Measurements from ENCODE around the gene RAP2B. TPM values are rescaled to one million over a fixed set of nuclear protein-coding genes. Genes with fewer than 3 reads are reported as not detected.
"Not testable (repeated sequence)": the region's sequence is repeated elsewhere in the genome, so short reads cannot be mapped to it uniquely, and the experiment has no call there.

RAP2B gene
- total RNA-seq, 2 experiments from 2014 or later, result 10.4 TPM

DNA sequence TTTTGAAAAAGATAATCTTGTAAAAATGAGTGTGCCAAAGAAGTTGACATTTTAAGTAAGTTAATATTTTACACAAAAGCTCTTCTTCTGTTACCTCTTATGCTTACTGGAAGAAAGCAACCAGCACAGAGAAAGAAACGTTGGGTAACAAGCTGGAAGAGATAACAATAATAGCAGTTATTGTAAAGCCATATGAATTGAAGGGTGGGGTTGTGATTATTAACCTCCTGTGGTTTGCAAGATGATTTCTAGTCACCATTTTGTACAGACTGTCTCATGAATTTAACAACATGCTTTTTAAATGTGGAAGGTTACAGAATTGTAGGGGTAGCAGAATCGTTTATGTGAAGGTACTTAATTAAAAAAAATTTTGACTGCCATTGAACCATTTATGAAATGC, 9.2 kb downstream of the RAP2B start:
- DNase-seq (no peak), ATAC-seq (no peak)
- Mint-ChIP-seq H3K9me3 (ENCODE audit: low read depth) (no peaks in the 10 kb centered on the region), H3K4me3 (no peak overlapping the region), H3K27ac (no peak overlapping the region), H3K4me1 (peaks cover 21% of the 10 kb centered on the region), H3K27me3 (no peaks in the 10 kb centered on the region), H3K36me3 (ENCODE audit: low read depth) (peaks cover 9% of the 10 kb centered on the region)
- ChIA-PET CTCF (interaction anchor here (2.0 kb wide), 1 partner anchor 128 kb away, joined by 9 read pairs; no protein-coding TSS in a partner anchor), POLR2A (no interaction called here)
- intact Hi-C loops (cut with DNase I, micrococcal nuclease), result no loop called here

DNA sequence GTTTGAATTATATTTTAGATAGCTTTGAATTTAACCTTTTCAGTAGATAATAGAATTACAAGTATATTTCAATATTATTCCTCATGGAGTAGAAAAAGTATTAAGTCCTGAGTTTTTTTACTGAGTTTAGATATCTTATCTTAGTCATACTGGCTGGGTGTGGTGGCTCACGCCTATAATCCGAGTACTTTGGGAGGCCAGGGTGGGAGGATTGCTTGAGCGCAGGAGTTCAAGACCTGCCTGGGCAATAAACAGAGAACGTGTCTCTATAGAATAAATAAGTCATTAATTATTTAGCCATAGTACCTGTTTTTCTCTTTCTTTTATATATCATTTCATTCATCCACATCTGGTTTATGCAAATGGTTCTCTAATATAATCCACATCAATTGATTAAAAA, 9.9 kb downstream of the RAP2B start:
- H3K9me3 Mint-ChIP-seq (ENCODE audit: low read depth), result no peaks in the 10 kb centered on the region
- H3K27me3 Mint-ChIP-seq, result no peaks in the 10 kb centered on the region
- no peak for DNase-seq
- ChIA-PET POLR2A (no interaction called here), CTCF (interaction anchor here (2.0 to 3.2 kb wide), 2 partner anchors 11 to 129 kb away, joined by 9 to 12 read pairs; no protein-coding TSS in a partner anchor)
- no peak for ATAC-seq
- intact Hi-C loops (cut with DNase I, micrococcal nuclease), result no loop called here
- no peak overlapping the region for H3K27ac Mint-ChIP-seq
- peaks cover 15% of the 10 kb centered on the region for H3K4me1 Mint-ChIP-seq
- H3K4me3 Mint-ChIP-seq, result no peak overlapping the region
- peaks cover 6% of the 10 kb centered on the region for H3K36me3 Mint-ChIP-seq (ENCODE audit: low read depth)

DNA sequence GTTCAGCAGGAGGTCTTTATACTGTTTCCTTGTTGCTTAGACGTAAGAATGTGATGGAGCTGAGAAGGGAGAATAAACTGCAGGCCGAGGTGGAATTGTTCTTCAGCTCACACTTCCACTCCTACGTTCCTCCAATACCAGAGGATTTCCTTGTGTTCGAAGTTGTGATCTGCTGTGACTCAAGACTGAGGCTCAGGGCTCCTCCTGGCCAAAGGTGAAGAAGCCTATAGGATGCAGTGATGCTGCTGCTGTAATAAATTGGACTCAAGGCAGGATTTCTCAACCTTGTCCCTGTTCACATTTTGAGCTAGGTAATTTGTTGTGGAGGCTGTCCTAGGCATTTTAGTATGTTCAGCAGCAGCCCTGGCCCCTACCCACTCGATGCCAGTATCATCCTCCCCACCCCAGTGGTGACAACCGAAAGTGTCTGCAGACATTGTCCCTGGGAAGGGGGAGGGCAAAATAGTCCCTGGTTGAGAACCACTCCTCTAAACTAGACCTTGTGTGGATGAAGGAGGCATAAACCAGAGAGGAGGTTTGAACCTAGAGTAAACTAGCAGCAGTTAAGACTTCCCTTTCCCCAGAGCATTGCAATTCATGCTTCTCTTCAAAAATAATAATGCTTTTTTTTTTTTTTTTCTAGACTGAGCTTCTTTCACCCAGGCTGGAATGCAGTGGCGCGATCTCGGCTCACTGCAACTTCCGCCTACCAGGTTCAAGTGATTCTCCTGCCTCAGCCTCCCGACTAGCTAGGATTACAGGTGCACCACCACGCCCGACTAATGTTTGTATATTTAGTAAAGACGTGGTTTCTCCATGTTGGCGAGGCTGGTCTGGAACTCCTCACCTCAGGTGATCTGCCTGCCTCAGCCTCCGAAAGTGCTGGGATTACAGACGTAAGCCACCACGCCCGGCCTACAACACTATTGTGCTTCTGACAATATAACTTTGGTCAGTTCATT, 11.1 kb downstream of the RAP2B start:
- no peaks in the 10 kb centered on the region for H3K27me3 Mint-ChIP-seq
- no peaks in the 10 kb centered on the region for H3K9me3 Mint-ChIP-seq (ENCODE audit: low read depth)
- POLR2A ChIA-PET, result no interaction called here
- H3K36me3 Mint-ChIP-seq (ENCODE audit: low read depth), result peaks cover 6% of the 10 kb centered on the region
- H3K4me3 Mint-ChIP-seq, result no peak overlapping the region
- CTCF ChIA-PET, result interaction anchor here (0.7 to 3.2 kb wide), 2 partner anchors 10 to 208 kb away, joined by 3 to 12 read pairs; no protein-coding TSS in a partner anchor
- H3K4me1 Mint-ChIP-seq, result peaks cover 6% of the 10 kb centered on the region
- no peak overlapping the region for H3K27ac Mint-ChIP-seq
- DNase-seq, result no peak
- intact Hi-C loops (cut with DNase I, micrococcal nuclease), result no loop called here
- ATAC-seq, result no peak

DNA sequence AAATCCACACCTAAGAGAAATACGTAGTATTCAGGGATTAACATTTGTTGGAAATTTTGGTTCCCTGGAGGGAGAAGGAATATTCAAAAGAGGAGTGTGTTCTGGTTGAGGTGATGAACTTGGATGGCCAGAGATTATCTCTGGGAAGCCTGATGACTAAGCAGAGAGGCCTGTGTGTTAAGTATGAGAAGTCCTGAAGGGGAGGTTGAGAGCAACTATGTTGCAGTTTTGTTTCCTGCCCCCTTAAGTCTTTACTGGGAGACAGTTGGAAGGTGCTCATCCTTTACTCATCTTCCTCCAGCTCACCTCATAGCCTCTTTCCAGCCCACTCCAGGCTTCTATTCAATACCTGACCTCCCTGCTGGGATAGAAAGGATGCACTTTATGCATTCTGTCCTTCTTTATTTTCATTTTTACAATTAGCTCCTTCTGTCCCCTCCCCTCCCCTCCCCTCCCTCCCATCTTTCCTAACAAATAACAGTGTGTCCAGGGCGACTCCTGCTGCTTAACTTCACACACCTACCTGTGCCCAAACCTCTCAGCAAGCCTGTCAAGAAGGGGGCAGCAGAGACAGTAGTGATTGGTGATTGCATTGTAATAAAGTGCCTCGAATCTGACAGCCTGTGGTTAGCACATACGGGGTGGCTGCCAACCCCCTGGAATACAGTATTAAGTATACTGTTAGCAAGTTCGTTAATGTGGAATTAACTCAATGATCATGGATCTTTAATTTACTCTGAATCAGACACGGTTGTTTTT, 11.9 kb downstream of the RAP2B start:
- no peaks in the 10 kb centered on the region for H3K9me3 Mint-ChIP-seq (ENCODE audit: low read depth)
- CTCF ChIA-PET, result interaction anchor here (3.2 kb wide), 1 partner anchor 9 kb away, joined by 12 read pairs; no protein-coding TSS in a partner anchor
- no peak overlapping the region for H3K4me3 Mint-ChIP-seq
- H3K27ac Mint-ChIP-seq, result no peak overlapping the region
- H3K27me3 Mint-ChIP-seq, result no peaks in the 10 kb centered on the region
- ATAC-seq, result no peak
- no peak for DNase-seq
- H3K4me1 Mint-ChIP-seq, result peaks cover 5% of the 10 kb centered on the region
- intact Hi-C loops (cut with DNase I, micrococcal nuclease), result no loop called here
- POLR2A ChIA-PET, result no interaction called here
- H3K36me3 Mint-ChIP-seq (ENCODE audit: low read depth), result peaks cover 6% of the 10 kb centered on the region

DNA sequence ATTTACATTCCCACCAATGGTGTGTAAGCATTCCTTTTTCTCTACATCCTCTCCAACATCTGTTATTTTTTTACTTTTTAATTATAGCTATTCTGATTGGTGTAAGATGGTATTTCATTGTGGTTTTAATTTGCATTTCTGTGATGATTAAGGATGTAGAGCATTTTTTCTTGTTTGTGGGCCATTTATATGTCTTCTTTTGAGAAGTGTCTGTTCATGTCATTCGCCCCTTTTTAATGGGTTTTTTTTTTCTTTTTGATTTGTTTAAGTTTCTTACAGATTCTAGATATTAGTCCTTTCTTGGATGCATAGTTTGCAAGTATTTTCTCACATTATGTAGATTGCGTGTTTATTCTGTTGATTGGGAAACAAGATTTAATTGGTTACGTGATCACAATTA, 14.2 kb downstream of the RAP2B start:
- ChIA-PET POLR2A (no interaction called here), CTCF (interaction anchor here (0.9 kb wide), 1 partner anchor 10 kb away, joined by 4 read pairs; no protein-coding TSS in a partner anchor)
- intact Hi-C loops (cut with DNase I, micrococcal nuclease), result no loop called here
- no peak for DNase-seq
- H3K36me3 Mint-ChIP-seq (ENCODE audit: low read depth), result peaks cover 5% of the 10 kb centered on the region
- H3K27me3 Mint-ChIP-seq, result no peaks in the 10 kb centered on the region
- peaks cover 1% of the 10 kb centered on the region for H3K4me1 Mint-ChIP-seq
- ATAC-seq, result no peak
- no peaks in the 10 kb centered on the region for H3K9me3 Mint-ChIP-seq (ENCODE audit: low read depth)
- no peak overlapping the region for H3K27ac Mint-ChIP-seq
- no peak overlapping the region for H3K4me3 Mint-ChIP-seq

DNA sequence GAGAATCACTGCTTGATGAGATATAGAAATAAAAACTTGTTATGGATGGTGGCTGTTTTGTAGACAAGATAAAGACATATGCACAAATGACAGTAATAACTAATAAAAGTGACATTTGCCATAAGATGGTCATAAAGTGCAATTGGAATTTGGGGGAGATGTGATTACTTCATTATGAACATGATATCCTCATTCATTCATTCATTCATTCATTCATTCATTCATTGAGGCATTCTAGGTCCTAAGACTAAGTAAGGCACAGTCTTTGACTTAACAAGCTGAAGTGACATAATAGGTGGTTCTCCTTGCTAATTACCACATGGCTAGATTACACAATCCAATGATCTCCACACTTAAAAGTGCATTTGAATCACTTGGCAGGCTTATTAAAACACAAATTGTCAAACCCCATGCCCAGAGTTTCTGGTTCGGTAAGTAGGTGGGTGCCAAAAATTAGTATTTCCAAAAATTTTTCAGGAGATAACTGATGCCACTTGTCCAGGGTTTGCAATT, 18.9 kb downstream of the RAP2B start:
- DNase-seq (no peak), ATAC-seq (no peak)
- Mint-ChIP-seq H3K9me3 (ENCODE audit: low read depth) (no peaks in the 10 kb centered on the region), H3K27me3 (no peaks in the 10 kb centered on the region), H3K4me3 (no peak overlapping the region), H3K27ac (no peak overlapping the region), H3K36me3 (ENCODE audit: low read depth) (peaks cover 5% of the 10 kb centered on the region), H3K4me1 (peaks cover 7% of the 10 kb centered on the region)
- CTCF ChIA-PET, result interaction anchor here (0.6 to 0.7 kb wide), 2 partner anchors 14 to 1911 kb away, joined by 3 read pairs; no protein-coding TSS in a partner anchor
- POLR2A ChIA-PET, result no interaction called here
- intact Hi-C loops (cut with DNase I, micrococcal nuclease), result no loop called here

DNA sequence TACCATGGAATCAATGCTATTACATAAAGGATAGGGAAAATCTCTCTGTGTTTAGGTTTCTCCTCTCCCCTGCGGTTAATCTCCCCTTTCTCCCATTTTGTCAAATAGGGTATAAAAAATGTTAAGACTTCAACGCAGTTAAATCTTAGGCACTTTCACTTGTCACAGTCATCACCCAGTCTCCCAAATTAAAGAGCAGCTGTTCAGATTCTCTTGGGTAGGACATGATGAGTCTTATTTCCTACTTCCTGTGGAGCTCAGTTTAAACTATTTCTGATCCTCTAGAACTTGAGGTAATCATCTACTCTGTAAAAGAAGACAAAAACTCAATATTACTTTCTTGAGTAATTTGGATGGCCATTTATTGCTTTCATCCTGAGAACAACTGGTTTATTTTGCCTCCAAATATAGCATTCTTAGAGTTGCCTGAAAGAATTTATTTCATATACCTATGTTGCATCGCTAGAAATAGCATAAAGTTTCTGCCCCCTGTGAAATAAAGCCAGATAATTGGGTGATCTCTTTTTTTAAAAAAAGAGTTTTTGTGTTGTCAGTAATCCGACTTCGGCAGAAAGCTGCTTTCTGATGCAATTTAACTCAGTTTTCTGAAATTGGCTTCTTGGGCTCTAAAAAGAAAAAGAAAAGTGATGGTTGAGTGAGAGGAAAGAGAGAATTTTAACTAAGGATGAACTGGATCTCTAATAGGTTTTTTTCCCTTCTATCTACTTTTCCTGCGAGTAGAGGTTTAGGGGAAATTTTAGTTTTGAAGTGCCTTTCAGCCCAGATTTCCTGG, 20.7 kb downstream of the RAP2B start:
- peaks cover 7% of the 10 kb centered on the region for H3K4me1 Mint-ChIP-seq
- no peak overlapping the region for H3K27ac Mint-ChIP-seq
- no peaks in the 10 kb centered on the region for H3K27me3 Mint-ChIP-seq
- intact Hi-C loops (cut with DNase I, micrococcal nuclease), result no loop called here
- no peak for ATAC-seq
- ChIA-PET POLR2A (no interaction called here), CTCF (interaction anchor here (0.7 to 2.0 kb wide), 2 partner anchors 9 to 484 kb away, joined by 3 to 12 read pairs; no protein-coding TSS in a partner anchor)
- no peaks in the 10 kb centered on the region for H3K9me3 Mint-ChIP-seq (ENCODE audit: low read depth)
- DNase-seq, result no peak
- peaks cover 2% of the 10 kb centered on the region for H3K36me3 Mint-ChIP-seq (ENCODE audit: low read depth)
- no peak overlapping the region for H3K4me3 Mint-ChIP-seq

DNA sequence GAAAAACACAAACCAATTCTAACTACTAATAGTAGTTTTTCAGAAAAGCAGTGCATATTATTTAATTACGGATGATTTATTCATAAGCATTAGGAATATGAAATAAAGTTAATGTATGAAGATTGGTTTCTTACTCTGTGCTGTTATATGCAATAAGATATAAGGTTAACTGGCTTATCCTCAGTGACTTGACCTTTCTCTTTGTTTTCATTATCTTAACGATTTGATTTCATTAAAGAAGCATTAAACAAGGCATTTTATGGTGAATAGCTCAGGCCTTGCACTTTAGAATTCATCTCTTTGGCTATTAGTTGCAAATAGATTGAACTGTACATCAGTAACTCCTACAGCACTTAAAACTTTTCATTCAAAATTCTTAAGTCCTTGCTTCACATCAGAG, 28.9 kb downstream of the RAP2B start:
- H3K9me3 Mint-ChIP-seq (ENCODE audit: low read depth), result no peaks in the 10 kb centered on the region
- ChIA-PET CTCF (no interaction called here), POLR2A (no interaction called here)
- H3K36me3 Mint-ChIP-seq (ENCODE audit: low read depth), result no peaks in the 10 kb centered on the region
- DNase-seq (no peak), ATAC-seq (no peak)
- H3K4me1 Mint-ChIP-seq, result no peaks in the 10 kb centered on the region
- no peak overlapping the region for H3K4me3 Mint-ChIP-seq
- H3K27ac Mint-ChIP-seq, result no peak overlapping the region
- no peaks in the 10 kb centered on the region for H3K27me3 Mint-ChIP-seq
- intact Hi-C loops (cut with DNase I, micrococcal nuclease), result no loop called here

DNA sequence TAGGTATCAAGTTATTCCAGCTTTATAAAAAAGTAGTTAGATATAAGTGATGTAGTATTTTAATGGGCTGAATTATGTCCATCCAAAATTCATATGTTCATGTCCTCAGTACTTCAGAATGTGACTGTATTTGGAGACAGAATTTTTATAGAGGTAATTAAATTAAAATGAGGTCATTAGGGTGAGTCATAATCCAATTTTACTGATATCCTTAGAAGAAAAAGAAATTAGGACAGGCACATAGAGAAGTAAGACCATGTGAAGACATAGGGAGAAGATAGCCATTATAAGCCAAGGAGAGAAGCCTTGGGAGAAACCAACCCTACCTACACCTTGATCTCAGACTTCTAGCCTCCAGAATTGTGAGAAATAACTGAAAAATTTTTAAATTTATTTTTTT, 30.3 kb downstream of the RAP2B start:
- CTCF ChIA-PET, result no interaction called here
- ATAC-seq (no peak), DNase-seq (no peak)
- no peaks in the 10 kb centered on the region for H3K9me3 Mint-ChIP-seq (ENCODE audit: low read depth)
- no peaks in the 10 kb centered on the region for H3K27me3 Mint-ChIP-seq
- no peak overlapping the region for H3K4me3 Mint-ChIP-seq
- POLR2A ChIA-PET, result no interaction called here
- H3K27ac Mint-ChIP-seq, result no peak overlapping the region
- H3K36me3 Mint-ChIP-seq (ENCODE audit: low read depth), result no peaks in the 10 kb centered on the region
- intact Hi-C loops (cut with DNase I, micrococcal nuclease), result no loop called here
- H3K4me1 Mint-ChIP-seq, result no peaks in the 10 kb centered on the region

DNA sequence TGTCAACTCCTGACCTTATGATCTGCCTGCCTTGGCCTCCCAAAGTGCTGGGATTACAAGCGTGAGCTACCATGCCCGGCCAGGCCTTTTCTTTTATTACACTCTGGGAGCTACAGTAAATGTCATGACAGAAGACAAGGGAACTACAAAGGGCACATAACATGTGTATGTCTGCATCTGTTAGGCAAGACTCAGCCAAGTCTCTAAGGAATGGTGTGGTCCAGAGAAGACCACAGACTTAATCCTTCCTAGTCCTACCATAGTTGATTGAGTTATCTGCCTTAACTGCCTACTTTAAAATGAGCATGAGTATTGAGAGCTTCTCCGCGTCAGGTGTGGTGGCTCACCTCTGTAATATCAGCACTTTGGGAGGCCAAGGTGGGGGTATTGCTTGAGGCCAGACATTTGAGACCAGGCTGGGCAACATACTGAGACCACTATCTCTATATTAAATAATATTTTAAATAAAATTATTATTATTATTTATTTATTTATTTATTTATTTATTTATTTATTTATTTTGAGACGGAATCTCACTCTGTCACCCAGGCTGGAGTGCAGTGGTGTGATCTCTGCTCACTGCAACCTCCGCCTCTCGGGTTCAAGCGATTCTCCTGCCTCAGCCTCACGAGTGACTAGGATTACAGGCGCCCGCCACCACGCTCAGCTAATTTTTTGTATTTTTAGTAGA, 31.9 kb downstream of the RAP2B start:
- CTCF ChIA-PET, result interaction anchor here (0.6 kb wide), 1 partner anchor 13 kb away, joined by 3 read pairs; no protein-coding TSS in a partner anchor
- H3K27ac Mint-ChIP-seq; H3K36me3 Mint-ChIP-seq (ENCODE audit: low read depth); H3K4me1 Mint-ChIP-seq; H3K27me3 Mint-ChIP-seq; intact Hi-C loops (cut with DNase I, micrococcal nuclease); H3K4me3 Mint-ChIP-seq; H3K9me3 Mint-ChIP-seq (ENCODE audit: low read depth); POLR2A ChIA-PET; DNase-seq; ATAC-seq: not testable (repeated sequence)

Data from activated CD4-positive, alpha-beta T cell treated with anti-CD3 and anti-CD28 coated beads for 36 hours (primary cell).